HG02588 (cell line): ENCODE measurements around the gene BRIP1.
"Not testable (repeated sequence)": the region's sequence is repeated elsewhere in the genome, so short reads cannot be mapped to it uniquely, and the experiment has no call there.

ENCODE experiments used
- ATAC-seq: cut with Tn5 transposase; IDR thresholded peaks from one replicate; pipeline ENCODE4 v1.9.1; 2021; ENCODE audit warnings: mild to moderate bottlenecking, moderate library complexity; ENCODE audit not compliant: unreplicated experiment

Gene BRIP1

GRCh38 chr17:61868074-61868473 is 4.7 kb upstream of the BRIP1 start:
- no peak for ATAC-seq

- no peak for ATAC-seq
Measured at GRCh38 chr17:61867033-61867432, 3.7 kb upstream of the BRIP1 start.

DNA sequence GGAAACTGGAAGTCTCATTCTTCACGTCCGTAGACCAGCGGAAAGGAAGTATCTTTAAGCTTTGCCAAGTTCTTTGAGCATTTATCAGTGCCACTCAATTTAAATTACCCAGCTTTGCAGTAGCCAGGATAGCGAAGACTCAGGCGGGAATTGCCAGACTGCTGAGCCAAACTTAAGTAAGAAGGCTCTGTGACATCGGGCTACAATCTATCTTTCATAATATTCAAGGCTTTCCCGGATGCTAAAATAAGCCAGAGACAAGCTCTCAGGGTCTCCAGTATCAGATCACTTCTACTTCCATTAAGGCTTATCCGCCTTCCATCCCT is 436 bp upstream of the BRIP1 start:
- peak; percentile 15 for ATAC-seq

- no peak for ATAC-seq
Measured at GRCh38 chr17:61862105-61862574, 1.2 kb downstream of the BRIP1 start.

GRCh38 chr17:61860397-61860796 is 2.9 kb downstream of the BRIP1 start:
- not testable (repeated sequence) for ATAC-seq

DNA sequence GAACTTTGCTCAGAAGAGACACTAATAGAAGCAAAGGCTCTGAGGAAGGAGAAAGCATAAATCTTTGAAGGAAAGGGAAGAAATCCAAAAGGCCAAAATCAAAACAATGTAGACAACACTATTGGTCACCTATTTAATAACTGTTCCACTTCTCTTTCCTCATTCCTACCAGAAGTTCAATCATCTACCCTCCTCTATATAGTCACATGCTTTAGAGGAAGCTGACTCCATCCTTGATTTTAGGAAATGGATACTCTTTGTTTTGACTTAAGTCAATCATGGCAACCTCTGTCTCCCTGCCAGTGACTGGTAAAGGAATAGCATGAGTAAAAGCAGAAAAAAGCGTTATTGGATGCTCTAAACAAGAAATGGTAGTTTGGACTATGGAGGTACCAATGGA is 7.3 kb downstream of the BRIP1 start:
- ATAC-seq = no peak

- no peak for ATAC-seq
Measured at GRCh38 chr17:61852857-61853256, 10.5 kb downstream of the BRIP1 start.

- ATAC-seq = no peak
Measured at GRCh38 chr17:61849674-61850073, 13.7 kb downstream of the BRIP1 start.

GRCh38 chr17:61848896-61849295 is 14.4 kb downstream of the BRIP1 start:
- ATAC-seq = no peak

- no peak for ATAC-seq
Measured at GRCh38 chr17:61848247-61848646, 15.1 kb downstream of the BRIP1 start.

- no peak for ATAC-seq
Measured at GRCh38 chr17:61847659-61848058, 15.7 kb downstream of the BRIP1 start.

GRCh38 chr17:61846761-61847375 is 16.5 kb downstream of the BRIP1 start:
- no peak for ATAC-seq

GRCh38 chr17:61846088-61846487 is 17.2 kb downstream of the BRIP1 start:
- no peak for ATAC-seq

DNA sequence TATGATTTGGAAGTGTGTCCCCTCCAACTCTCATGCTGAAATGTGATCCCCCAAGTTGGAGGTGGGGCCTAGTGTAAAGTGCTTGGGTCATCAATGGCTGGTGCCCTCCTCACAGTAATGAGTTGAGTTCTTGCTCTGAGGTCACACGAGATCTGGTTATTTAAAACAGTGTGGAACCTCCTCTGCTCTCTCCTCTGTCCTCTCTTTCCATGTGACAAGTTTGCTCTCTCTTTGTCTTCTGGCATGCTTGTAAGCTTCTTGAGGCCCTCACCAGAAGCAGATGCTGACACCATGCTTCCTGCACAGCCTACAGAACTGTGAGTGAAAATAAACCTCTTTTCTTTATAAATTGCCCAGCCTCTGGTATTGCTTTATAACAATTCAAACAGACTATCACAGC is 19.9 kb downstream of the BRIP1 start:
- no peak for ATAC-seq

DNA sequence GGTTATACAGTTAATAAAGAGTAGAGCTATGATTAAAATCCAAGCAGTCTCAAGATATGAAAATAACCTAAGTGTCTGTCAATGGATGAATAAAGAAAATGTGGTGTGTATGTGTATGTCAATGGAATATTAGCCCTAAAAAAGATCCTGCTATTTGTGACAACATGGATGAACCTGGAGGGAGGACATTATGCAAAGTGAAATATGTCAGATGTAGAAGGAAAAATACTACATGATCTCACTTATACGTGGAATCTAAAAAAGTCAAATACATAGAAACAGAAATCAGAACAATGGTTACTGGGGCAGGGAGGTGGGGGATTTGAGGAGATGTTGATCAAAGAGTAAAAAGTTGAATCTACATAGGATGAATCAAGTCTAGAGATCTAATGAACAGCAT is 20.4 kb downstream of the BRIP1 start:
- ATAC-seq = no peak

- no peak for ATAC-seq
Measured at GRCh38 chr17:61839300-61839786, 24.0 kb downstream of the BRIP1 start.

DNA sequence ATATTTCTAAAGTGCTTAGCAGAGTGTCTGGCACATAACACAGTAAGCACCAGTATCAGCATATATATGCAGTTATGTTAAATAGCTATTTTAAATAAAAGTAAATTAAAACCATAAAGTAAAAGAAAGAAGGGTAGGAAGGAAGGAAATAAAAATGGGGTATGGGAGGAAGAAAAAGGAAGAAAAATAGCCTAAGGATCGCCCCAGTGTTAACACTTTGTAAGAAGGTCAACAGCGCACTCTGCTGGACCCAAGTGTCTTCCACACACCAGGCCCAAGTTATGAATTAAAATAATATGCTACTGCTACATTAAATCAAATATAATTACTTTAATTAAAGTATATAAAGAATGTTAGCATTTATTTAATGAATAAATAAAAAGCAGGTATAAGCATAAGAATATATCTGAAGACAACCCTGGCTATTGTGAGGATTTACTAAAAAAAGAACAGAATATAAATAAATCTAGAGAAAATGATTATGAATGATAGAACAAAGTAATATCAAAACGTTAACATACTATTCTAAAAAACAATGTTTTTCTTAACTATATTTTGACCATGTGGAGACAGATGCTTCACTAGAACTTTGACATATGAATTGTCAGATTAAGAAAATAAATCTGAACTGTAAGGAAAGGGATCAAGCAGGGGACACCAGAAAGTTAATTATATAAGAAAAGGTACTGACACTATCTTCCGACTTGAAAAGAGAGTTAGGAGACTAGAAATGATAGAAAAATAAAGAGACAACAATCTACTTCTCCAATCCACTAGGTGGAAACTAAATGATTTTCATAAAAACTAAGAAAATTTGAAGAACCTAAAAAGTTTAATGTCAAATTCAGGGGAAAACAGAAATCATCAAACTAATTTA is 25.9 kb downstream of the BRIP1 start:
- ATAC-seq = no peak

- ATAC-seq = no peak
Measured at GRCh38 chr17:61836266-61837174, 26.8 kb downstream of the BRIP1 start.

GRCh38 chr17:61835606-61836005 is 27.7 kb downstream of the BRIP1 start:
- no peak for ATAC-seq

DNA sequence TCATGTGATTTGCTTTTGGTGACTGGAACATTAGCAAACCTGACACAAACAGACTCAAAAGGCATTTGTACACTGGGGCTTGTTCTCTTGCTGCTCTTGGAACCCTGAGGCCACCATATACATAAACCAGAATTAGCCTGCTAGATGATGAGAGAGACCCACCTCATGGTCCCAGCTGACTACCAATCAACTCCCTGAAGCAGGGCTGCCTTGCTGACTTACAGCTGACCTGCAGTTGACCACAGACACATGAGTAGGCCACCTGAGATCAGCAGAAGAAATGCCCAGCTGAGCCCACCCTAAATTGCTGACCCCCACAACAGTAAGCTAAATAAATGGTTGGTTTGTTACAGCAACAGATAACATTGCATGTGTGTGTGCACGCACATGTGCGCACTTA is 28.7 kb downstream of the BRIP1 start:
- ATAC-seq = no peak

DNA sequence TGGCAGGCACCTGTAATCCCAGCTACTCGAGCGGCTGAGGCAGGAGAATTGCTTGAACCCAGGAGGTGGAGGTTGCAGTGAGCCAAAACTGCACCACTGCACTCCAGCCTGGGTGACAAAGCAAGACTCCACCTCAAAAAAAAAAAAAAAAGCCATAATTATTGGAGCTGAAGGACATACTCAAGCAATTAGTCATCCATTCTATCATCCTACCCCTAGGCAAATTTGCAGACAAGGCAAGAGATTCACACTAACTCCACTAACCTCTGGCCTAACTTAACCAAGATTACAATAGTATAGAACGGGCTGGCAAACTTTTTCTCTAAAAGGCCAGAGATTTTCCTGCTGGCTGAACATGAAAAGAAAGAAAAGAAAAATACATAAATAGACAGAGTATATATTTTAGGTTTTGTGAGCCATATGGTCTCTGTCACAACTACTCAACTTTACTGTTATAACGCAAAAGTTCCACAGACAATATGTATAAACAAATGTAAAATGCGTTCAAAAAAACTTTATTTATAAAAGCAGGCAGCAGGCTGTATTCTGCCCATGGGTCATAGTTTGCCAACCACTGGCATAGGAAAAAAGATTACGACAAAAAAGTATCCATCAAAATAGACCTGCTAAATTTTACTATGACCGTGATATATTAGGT is 29.7 kb downstream of the BRIP1 start:
- no peak for ATAC-seq
